GM23338 (cell line): ENCODE results near the gene NTRK3. TPM values are rescaled to one million over a fixed set of nuclear protein-coding genes. Genes with fewer than 3 reads are reported as not detected.
A peak's percentile ranks its signal among the peaks of the same experiment; 100 is the strongest.

ENCODE experiments used
- ATAC-seq: fragments of 200-7000 bp; cut with Tn5 transposase; 3 replicates; pipeline ENCODE4 v1.9.1; 2020
- DNase-seq: peaks from one replicate; pipeline ENCODE4 v3.0.0-alpha.2; 2015; ENCODE audit warnings: low spot score
- H2AFZ ChIP-seq: fragments of 200-600 bp; sonication (generic); 2 replicates; pipeline ENCODE4 v1.8.0; 2016; ENCODE audit warnings: antibody characterized with exemption, mild to moderate bottlenecking, moderate library complexity
- H3F3A ChIP-seq: fragments of 200-600 bp; sonication (generic); replicated peaks from 2 replicates; pipeline ENCODE4 v1.8.0; 2017; ENCODE audit warnings: antibody characterized with exemption, mixed run types, low read depth
- H3K27ac ChIP-seq: fragments of 200-600 bp; sonication (generic); 2 replicates; pipeline ENCODE4 v1.6.1; 2016; ENCODE audit warnings: low read depth
- H3K27me3 ChIP-seq: fragments of 200-600 bp; sonication (generic); 2 replicates; pipeline ENCODE4 v1.8.0; 2016; ENCODE audit warnings: mild to moderate bottlenecking, mixed run types, moderate library complexity; ENCODE audit not compliant: insufficient read depth
- H3K36me3 ChIP-seq: fragments of 200-600 bp; sonication (generic); 2 replicates; pipeline ENCODE4 v1.8.0; 2016; ENCODE audit warnings: mild to moderate bottlenecking; ENCODE audit not compliant: insufficient read depth
- H3K4me1 ChIP-seq: fragments of 200-600 bp; sonication (generic); 2 replicates; pipeline ENCODE4 v1.8.0; 2016; ENCODE audit warnings: mild to moderate bottlenecking, moderate library complexity; ENCODE audit not compliant: insufficient read depth
- H3K4me2 ChIP-seq: fragments of 200-600 bp; sonication (generic); 2 replicates; pipeline ENCODE4 v1.7.1; 2017; ENCODE audit warnings: mixed run types
- H3K4me3 ChIP-seq: fragments of 200-600 bp; sonication (generic); 2 replicates; pipeline ENCODE4 v1.6.1; 2016; ENCODE audit warnings: mixed run types
- H3K79me2 ChIP-seq: fragments of 200-600 bp; sonication (generic); replicated peaks from 2 replicates; pipeline ENCODE4 v1.8.0; 2017; ENCODE audit warnings: mild to moderate bottlenecking; ENCODE audit not compliant: insufficient read depth
- H3K9me2 ChIP-seq: fragments of 200-600 bp; sonication (generic); 2 replicates; pipeline ENCODE4 v1.8.0; 2017; ENCODE audit not compliant: insufficient read depth
- H4K20me1 ChIP-seq: fragments of 200-600 bp; sonication (generic); replicated peaks from 2 replicates; pipeline ENCODE4 v1.8.0; 2017; ENCODE audit warnings: mild to moderate bottlenecking; ENCODE audit not compliant: insufficient read depth
- H3K27ac Mint-ChIP-seq: 2 replicates; pipeline ENCODE4 v1.8.0; 2020; ENCODE audit warnings: inconsistent platforms, mild to moderate bottlenecking, moderate library complexity, mixed read lengths
- H3K27me3 Mint-ChIP-seq: 3 replicates; pipeline ENCODE4 v1.8.0; 2022; ENCODE audit warnings: low read depth, mild to moderate bottlenecking, moderate library complexity, mixed read lengths, inconsistent platforms; ENCODE audit not compliant: insufficient read depth, poor library complexity
- H3K36me3 Mint-ChIP-seq: 3 replicates; pipeline ENCODE4 v1.8.0; 2021; ENCODE audit warnings: low read depth, mild to moderate bottlenecking, inconsistent platforms, moderate library complexity, mixed read lengths
- H3K4me1 Mint-ChIP-seq: 3 replicates; pipeline ENCODE4 v1.8.0; 2020; ENCODE audit warnings: mild to moderate bottlenecking, inconsistent platforms, mixed read lengths
- H3K4me3 Mint-ChIP-seq: 3 replicates; pipeline ENCODE4 v1.8.0; 2021; ENCODE audit warnings: moderate library complexity, mild to moderate bottlenecking, inconsistent platforms, mixed read lengths
- H3K9me3 Mint-ChIP-seq: 3 replicates; pipeline ENCODE4 v1.8.0; 2020; ENCODE audit warnings: moderate library complexity, mild to moderate bottlenecking, inconsistent platforms, mixed read lengths
- CREB1 ChIP-seq: fragments of 250-450 bp; sonication (Bioruptor Pico); IDR thresholded peaks from 2 replicates; pipeline ENCODE4 v1.5.0; 2020; ENCODE audit warnings: low read depth, mild to moderate bottlenecking, moderate library complexity
- EZH2 ChIP-seq: fragments of 200-600 bp; sonication (generic); IDR thresholded peaks from one replicate; pipeline ENCODE4 v1.8.0; 2017; ENCODE audit warnings: antibody characterized with exemption, mild to moderate bottlenecking, low read depth; ENCODE audit not compliant: unreplicated experiment
- JUNB ChIP-seq: IDR thresholded peaks from one replicate; pipeline ENCODE4 v1.6.1; 2016; ENCODE audit warnings: antibody characterized with exemption; ENCODE audit not compliant: unreplicated experiment
- POLR2AphosphoS5 ChIP-seq: IDR thresholded peaks from 2 replicates; pipeline ENCODE4 v1.6.1; 2016; ENCODE audit warnings: antibody characterized with exemption, low read depth
- STAT1 ChIP-seq: IDR thresholded peaks from one replicate; pipeline ENCODE4 v1.6.1; 2016; ENCODE audit warnings: antibody characterized with exemption; ENCODE audit not compliant: unreplicated experiment
- ZNF331 ChIP-seq: fragments of 250-450 bp; sonication (Bioruptor Pico); IDR thresholded peaks from 2 replicates; pipeline ENCODE4 v1.5.0; 2020; ENCODE audit warnings: low read depth, mild to moderate bottlenecking, moderate library complexity
- polyA plus RNA-seq: library from polyadenylated mRNA; unstranded; fragments of >200 nt; fragmentation: Nextera tagmentation; extraction: Ambion mirVana; gene quantifications from 2 replicates; pipeline ENCODE4 v1.2.1, GENCODE V29; 2016
- total RNA-seq: library from RNA; depleted of rRNA; stranded (reverse); fragments of >200 nt; shearing (Covaris generic); gene quantifications from 2 replicates; pipeline ENCODE4 v1.2.3, GENCODE V29; 2014
- TF ChIP-seq, protein P1 (sequence below): fragments of 250-450 bp; sonication (Bioruptor Pico); IDR thresholded peaks from 2 replicates; pipeline ENCODE4 v1.5.0; 2020; ENCODE audit warnings: mild to moderate bottlenecking, moderate library complexity
- TF ChIP-seq, protein P2 (sequence below), 2 experiments: fragments of 200-600 bp in 1 of 2; sonication (generic) in 1 of 2; conservative IDR thresholded peaks; 2 replicates each; pipeline versions ENCODE4 v1.5.1 to v1.6.1; 2016 to 2017; ENCODE audit warnings: antibody characterized with exemption in 2 of 2, low read depth in 2 of 2, mild to moderate bottlenecking in 2 of 2, moderate library complexity in 1 of 2
- TF ChIP-seq, protein P3 (sequence below): IDR thresholded peaks from one replicate; pipeline ENCODE4 v1.6.1; 2018; ENCODE audit warnings: antibody characterized with exemption; ENCODE audit not compliant: unreplicated experiment

The NTRK3 gene
- total and polyA plus RNA-seq, 2 experiments from 2014 or later: 3.1 to 5.3 TPM

DNA sequence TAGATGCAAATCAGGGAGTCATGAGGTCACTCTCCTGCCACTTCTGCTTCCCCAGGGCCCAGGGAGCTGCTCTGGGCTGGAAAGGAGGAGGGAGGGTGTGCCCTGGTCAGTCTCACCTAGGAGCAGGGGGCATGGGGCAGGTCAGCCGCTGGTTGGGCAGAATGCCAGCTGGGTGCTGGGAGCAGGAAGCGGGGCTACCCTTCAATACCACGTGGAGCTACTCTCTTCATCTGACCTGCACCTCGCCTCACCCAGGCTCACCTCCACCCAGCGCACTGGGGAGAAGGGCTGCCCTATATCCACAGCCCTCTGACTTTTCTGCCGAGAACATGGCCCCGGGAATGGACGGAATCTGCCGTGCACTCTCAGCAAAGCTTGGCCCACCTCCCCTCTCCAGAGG, 15.1 kb downstream of the NTRK3 start (continued):
- TF ChIP-seq, protein P1, sequence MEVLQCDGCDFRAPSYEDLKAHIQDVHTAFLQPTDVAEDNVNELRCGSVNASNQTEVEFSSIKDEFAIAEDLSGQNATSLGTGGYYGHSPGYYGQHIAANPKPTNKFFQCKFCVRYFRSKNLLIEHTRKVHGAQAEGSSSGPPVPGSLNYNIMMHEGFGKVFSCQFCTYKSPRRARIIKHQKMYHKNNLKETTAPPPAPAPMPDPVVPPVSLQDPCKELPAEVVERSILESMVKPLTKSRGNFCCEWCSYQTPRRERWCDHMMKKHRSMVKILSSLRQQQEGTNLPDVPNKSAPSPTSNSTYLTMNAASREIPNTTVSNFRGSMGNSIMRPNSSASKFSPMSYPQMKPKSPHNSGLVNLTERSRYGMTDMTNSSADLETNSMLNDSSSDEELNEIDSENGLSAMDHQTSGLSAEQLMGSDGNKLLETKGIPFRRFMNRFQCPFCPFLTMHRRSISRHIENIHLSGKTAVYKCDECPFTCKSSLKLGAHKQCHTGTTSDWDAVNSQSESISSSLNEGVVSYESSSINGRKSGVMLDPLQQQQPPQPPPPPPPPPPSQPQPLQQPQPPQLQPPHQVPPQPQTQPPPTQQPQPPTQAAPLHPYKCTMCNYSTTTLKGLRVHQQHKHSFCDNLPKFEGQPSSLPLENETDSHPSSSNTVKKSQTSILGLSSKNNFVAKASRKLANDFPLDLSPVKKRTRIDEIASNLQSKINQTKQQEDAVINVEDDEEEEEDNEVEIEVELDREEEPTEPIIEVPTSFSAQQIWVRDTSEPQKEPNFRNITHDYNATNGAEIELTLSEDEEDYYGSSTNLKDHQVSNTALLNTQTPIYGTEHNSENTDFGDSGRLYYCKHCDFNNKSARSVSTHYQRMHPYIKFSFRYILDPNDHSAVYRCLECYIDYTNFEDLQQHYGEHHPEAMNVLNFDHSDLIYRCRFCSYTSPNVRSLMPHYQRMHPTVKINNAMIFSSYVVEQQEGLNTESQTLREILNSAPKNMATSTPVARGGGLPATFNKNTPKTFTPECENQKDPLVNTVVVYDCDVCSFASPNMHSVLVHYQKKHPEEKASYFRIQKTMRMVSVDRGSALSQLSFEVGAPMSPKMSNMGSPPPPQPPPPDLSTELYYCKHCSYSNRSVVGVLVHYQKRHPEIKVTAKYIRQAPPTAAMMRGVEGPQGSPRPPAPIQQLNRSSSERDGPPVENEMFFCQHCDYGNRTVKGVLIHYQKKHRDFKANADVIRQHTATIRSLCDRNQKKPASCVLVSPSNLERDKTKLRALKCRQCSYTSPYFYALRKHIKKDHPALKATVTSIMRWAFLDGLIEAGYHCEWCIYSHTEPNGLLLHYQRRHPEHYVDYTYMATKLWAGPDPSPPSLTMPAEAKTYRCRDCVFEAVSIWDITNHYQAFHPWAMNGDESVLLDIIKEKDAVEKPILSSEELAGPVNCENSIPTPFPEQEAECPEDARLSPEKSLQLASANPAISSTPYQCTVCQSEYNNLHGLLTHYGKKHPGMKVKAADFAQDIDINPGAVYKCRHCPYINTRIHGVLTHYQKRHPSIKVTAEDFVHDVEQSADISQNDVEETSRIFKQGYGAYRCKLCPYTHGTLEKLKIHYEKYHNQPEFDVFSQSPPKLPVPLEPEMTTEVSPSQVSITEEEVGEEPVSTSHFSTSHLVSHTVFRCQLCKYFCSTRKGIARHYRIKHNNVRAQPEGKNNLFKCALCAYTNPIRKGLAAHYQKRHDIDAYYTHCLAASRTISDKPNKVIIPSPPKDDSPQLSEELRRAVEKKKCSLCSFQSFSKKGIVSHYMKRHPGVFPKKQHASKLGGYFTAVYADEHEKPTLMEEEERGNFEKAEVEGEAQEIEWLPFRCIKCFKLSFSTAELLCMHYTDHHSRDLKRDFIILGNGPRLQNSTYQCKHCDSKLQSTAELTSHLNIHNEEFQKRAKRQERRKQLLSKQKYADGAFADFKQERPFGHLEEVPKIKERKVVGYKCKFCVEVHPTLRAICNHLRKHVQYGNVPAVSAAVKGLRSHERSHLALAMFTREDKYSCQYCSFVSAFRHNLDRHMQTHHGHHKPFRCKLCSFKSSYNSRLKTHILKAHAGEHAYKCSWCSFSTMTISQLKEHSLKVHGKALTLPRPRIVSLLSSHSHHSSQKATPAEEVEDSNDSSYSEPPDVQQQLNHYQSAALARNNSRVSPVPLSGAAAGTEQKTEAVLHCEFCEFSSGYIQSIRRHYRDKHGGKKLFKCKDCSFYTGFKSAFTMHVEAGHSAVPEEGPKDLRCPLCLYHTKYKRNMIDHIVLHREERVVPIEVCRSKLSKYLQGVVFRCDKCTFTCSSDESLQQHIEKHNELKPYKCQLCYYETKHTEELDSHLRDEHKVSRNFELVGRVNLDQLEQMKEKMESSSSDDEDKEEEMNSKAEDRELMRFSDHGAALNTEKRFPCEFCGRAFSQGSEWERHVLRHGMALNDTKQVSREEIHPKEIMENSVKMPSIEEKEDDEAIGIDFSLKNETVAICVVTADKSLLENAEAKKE (CRISPR knock-in tag): no peak
- TF ChIP-seq EZH2 (no peak), STAT1 (no peak), ZNF331 (CRISPR knock-in tag) (no peak), JUNB (no peak), CREB1 (CRISPR knock-in tag) (no peak), POLR2AphosphoS5 (no peak)
- TF ChIP-seq, protein P2, sequence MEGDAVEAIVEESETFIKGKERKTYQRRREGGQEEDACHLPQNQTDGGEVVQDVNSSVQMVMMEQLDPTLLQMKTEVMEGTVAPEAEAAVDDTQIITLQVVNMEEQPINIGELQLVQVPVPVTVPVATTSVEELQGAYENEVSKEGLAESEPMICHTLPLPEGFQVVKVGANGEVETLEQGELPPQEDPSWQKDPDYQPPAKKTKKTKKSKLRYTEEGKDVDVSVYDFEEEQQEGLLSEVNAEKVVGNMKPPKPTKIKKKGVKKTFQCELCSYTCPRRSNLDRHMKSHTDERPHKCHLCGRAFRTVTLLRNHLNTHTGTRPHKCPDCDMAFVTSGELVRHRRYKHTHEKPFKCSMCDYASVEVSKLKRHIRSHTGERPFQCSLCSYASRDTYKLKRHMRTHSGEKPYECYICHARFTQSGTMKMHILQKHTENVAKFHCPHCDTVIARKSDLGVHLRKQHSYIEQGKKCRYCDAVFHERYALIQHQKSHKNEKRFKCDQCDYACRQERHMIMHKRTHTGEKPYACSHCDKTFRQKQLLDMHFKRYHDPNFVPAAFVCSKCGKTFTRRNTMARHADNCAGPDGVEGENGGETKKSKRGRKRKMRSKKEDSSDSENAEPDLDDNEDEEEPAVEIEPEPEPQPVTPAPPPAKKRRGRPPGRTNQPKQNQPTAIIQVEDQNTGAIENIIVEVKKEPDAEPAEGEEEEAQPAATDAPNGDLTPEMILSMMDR (conservative IDR thresholded peaks at IDR 0.05; ENCODE audit: low read depth in 2 of 2): no peak

DNA sequence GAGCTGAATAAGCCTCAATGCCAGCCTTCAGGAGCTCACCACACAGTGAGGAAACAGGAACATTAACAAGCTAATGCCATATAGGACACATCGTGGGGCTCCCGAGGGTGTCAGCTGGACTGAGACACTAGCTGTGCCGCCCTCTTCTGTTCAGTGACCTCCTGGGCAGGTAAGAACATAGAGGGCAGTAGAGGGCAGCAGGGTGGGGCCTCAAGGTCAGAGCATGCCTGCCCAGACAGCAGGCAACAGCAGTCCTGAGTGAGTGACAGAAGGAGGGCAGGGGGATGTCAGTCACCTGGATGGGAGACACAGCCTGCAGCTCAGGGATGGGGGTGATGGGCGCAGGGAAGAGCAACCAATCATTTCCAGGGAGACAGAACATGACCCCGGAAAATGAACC, 15.5 kb downstream of the NTRK3 start:
- peak; percentile 54 for ATAC-seq

More for the DNA sequence above, 15.5 kb downstream of the NTRK3 start:
- H3K4me1 Mint-ChIP-seq: peaks cover 11% of the 10 kb centered on the region
- H3K27ac Mint-ChIP-seq: no peak overlapping the region
- Histone ChIP-seq H3K4me2 (no peak overlapping the region), H3K9me2 (peaks cover 9% of the 10 kb centered on the region; the same call in 1 of the 2 replicates), H3K4me1 (no peaks in the 10 kb centered on the region), H3K27ac (no peak overlapping the region), H3F3A (no peaks in the 10 kb centered on the region), H4K20me1 (no peaks in the 10 kb centered on the region), H3K36me3 (no peaks in the 10 kb centered on the region), H3K27me3 (no peaks in the 10 kb centered on the region), H2AFZ (no peak overlapping the region), H3K4me3 (no peak overlapping the region), H3K79me2 (no peaks in the 10 kb centered on the region)
- TF ChIP-seq, protein P3, sequence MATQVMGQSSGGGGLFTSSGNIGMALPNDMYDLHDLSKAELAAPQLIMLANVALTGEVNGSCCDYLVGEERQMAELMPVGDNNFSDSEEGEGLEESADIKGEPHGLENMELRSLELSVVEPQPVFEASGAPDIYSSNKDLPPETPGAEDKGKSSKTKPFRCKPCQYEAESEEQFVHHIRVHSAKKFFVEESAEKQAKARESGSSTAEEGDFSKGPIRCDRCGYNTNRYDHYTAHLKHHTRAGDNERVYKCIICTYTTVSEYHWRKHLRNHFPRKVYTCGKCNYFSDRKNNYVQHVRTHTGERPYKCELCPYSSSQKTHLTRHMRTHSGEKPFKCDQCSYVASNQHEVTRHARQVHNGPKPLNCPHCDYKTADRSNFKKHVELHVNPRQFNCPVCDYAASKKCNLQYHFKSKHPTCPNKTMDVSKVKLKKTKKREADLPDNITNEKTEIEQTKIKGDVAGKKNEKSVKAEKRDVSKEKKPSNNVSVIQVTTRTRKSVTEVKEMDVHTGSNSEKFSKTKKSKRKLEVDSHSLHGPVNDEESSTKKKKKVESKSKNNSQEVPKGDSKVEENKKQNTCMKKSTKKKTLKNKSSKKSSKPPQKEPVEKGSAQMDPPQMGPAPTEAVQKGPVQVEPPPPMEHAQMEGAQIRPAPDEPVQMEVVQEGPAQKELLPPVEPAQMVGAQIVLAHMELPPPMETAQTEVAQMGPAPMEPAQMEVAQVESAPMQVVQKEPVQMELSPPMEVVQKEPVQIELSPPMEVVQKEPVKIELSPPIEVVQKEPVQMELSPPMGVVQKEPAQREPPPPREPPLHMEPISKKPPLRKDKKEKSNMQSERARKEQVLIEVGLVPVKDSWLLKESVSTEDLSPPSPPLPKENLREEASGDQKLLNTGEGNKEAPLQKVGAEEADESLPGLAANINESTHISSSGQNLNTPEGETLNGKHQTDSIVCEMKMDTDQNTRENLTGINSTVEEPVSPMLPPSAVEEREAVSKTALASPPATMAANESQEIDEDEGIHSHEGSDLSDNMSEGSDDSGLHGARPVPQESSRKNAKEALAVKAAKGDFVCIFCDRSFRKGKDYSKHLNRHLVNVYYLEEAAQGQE: no peak
- TF ChIP-seq, protein P2 (conservative IDR thresholded peaks at IDR 0.05; ENCODE audit: low read depth in 2 of 2): peak; percentile 32 to 74
- TF ChIP-seq EZH2: no peak
- H3K4me3 Mint-ChIP-seq: no peak overlapping the region
- peak; percentile 23 for DNase-seq
- H3K36me3 Mint-ChIP-seq: peaks cover 6% of the 10 kb centered on the region; the same call in 1 of the 3 replicates
- peaks cover 10% of the 10 kb centered on the region for H3K27me3 Mint-ChIP-seq
- H3K9me3 Mint-ChIP-seq: peaks cover 2% of the 10 kb centered on the region; the same call in 2 of the 3 replicates
